Effector memory CD4-positive, alpha-beta T cell (primary cell): ENCODE data around the gene CCDC8.

ENCODE experiments used
- DNase-seq, 3 donors: peaks; one replicate each; pipeline ENCODE4 v3.0.0-alpha.2; 2020
- H3K27ac ChIP-seq: 2 replicates; pipeline ENCODE4 v1.7.0; 2013; ENCODE audit warnings: mild to moderate bottlenecking, low read length, moderate library complexity; ENCODE audit not compliant: insufficient read depth, poor library complexity, severe bottlenecking
- H3K27me3 ChIP-seq: replicated peaks from 2 replicates; pipeline ENCODE4 v1.7.0; 2013; ENCODE audit warnings: mild to moderate bottlenecking, low read length; ENCODE audit not compliant: insufficient read depth, control insufficient read depth, poor library complexity, severe bottlenecking
- H3K36me3 ChIP-seq: 2 replicates; pipeline ENCODE4 v1.7.0; 2013; ENCODE audit warnings: mild to moderate bottlenecking, low read length, moderate library complexity; ENCODE audit not compliant: control insufficient read depth, insufficient read depth
- H3K4me1 ChIP-seq: 2 replicates; pipeline ENCODE4 v1.7.0; 2013; ENCODE audit warnings: low read length, mild to moderate bottlenecking; ENCODE audit not compliant: control insufficient read depth, insufficient read depth, poor library complexity, severe bottlenecking
- H3K4me3 ChIP-seq: 2 replicates; pipeline ENCODE4 v1.7.0; 2013; ENCODE audit warnings: low read length, low read depth, mild to moderate bottlenecking; ENCODE audit not compliant: insufficient read depth, poor library complexity, severe bottlenecking
- H3K9me3 ChIP-seq: 2 replicates; pipeline ENCODE4 v1.7.0; 2013; ENCODE audit warnings: mild to moderate bottlenecking, low read length, moderate library complexity; ENCODE audit not compliant: control insufficient read depth

Gene CCDC8

GRCh38 chr19:46431824-46432223 is 18.5 kb upstream of the CCDC8 start:
- H3K4me3 ChIP-seq: no peak overlapping the region
- DNase-seq: no peak
- H3K9me3 ChIP-seq: no peaks in the 10 kb centered on the region
- no peak overlapping the region for H3K27ac ChIP-seq
- H3K27me3 ChIP-seq: peaks cover 15% of the 10 kb centered on the region
- H3K36me3 ChIP-seq: no peaks in the 10 kb centered on the region
- H3K4me1 ChIP-seq: peaks cover 6% of the 10 kb centered on the region

DNA sequence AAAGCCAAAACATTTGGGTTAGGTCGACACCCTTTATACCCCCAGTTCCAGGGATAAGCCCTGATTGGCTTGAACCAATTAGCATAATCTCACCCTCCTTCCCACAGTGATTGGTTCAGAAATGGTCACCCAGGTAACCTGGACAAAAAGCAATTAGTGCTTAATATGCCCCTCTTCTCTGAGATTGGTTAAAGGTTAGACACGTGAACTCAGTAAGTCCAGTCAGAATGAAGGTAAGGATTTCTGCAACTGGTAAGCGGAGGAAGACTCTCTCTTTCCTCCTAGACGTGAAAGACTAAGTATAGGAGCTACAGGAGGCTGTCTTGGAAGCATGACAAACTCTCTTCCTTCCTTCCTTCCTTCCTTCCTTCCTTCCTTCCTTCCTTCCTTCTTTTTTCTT is 16.6 kb upstream of the CCDC8 start:
- Histone ChIP-seq H3K4me3 (no peak overlapping the region), H3K27me3 (peaks cover 23% of the 10 kb centered on the region), H3K4me1 (peaks cover 6% of the 10 kb centered on the region), H3K9me3 (no peaks in the 10 kb centered on the region), H3K27ac (no peak overlapping the region), H3K36me3 (no peaks in the 10 kb centered on the region)
- DNase-seq: no peak

GRCh38 chr19:46428239-46429135 is 15.1 kb upstream of the CCDC8 start, which contains the start of gene PNMA8C:
TSS of gene PNMA8C (minus strand) at chr19:46428936. CDS start at chr19:46428359, 577 bp downstream.
- Histone ChIP-seq H3K36me3 (no peaks in the 10 kb centered on the region), H3K27me3 (peaks cover 23% of the 10 kb centered on the region), H3K9me3 (no peaks in the 10 kb centered on the region), H3K4me1 (peaks cover 6% of the 10 kb centered on the region), H3K4me3 (peak within 1 kb of the TSS; percentile 22), H3K27ac (no peak within 1 kb of the TSS)
- peak in 2 of 3 donors; percentile 5 to 9 for DNase-seq

GRCh38 chr19:46427518-46428045 is 14.2 kb upstream of the CCDC8 start:
- H3K9me3 ChIP-seq: no peaks in the 10 kb centered on the region
- no peak overlapping the region for H3K27ac ChIP-seq
- no peak overlapping the region for H3K4me3 ChIP-seq
- peaks cover 23% of the 10 kb centered on the region for H3K27me3 ChIP-seq
- no peak for DNase-seq
- H3K4me1 ChIP-seq: peaks cover 6% of the 10 kb centered on the region
- no peaks in the 10 kb centered on the region for H3K36me3 ChIP-seq

GRCh38 chr19:46426506-46427162 is 13.3 kb upstream of the CCDC8 start:
- H3K9me3 ChIP-seq: no peaks in the 10 kb centered on the region
- peaks cover 6% of the 10 kb centered on the region for H3K4me1 ChIP-seq
- no peak overlapping the region for H3K4me3 ChIP-seq
- DNase-seq: no peak
- H3K27me3 ChIP-seq: peaks cover 23% of the 10 kb centered on the region
- no peaks in the 10 kb centered on the region for H3K36me3 ChIP-seq
- no peak overlapping the region for H3K27ac ChIP-seq

DNA sequence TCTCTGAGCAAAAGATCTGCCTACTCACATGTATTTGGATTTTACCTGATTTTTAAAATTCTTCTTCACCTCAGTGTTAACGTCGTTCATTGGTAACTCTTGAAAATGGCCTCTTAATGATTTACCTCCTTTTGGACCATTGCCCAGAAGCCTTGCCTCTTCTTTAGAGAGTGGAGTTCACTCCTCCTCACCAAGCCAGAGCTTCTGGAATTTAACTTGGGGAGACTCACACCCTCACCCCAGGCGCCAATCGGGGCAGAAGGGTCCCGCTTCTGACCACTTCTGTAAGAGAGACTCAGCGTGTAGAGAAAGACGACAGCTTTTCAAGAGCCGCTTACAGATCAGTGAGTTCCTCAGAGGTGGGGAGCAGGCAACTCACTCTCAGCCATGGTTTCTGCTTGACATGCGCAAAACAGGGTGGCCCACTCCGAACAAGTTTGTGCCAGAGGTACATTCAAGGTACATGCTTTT is 12.7 kb upstream of the CCDC8 start:
- H3K4me3 ChIP-seq: no peak overlapping the region
- H3K27ac ChIP-seq: no peak overlapping the region
- DNase-seq: no peak
- no peaks in the 10 kb centered on the region for H3K9me3 ChIP-seq
- peaks cover 6% of the 10 kb centered on the region for H3K4me1 ChIP-seq
- H3K27me3 ChIP-seq: peaks cover 23% of the 10 kb centered on the region
- no peaks in the 10 kb centered on the region for H3K36me3 ChIP-seq

GRCh38 chr19:46423188-46423587 is 9.8 kb upstream of the CCDC8 start:
- Histone ChIP-seq H3K27ac (no peak overlapping the region), H3K4me3 (no peak overlapping the region), H3K27me3 (peaks cover 18% of the 10 kb centered on the region), H3K9me3 (no peaks in the 10 kb centered on the region), H3K4me1 (no peaks in the 10 kb centered on the region), H3K36me3 (no peaks in the 10 kb centered on the region)
- no peak for DNase-seq

- Histone ChIP-seq H3K27ac (no peak overlapping the region), H3K4me1 (no peaks in the 10 kb centered on the region), H3K27me3 (peaks cover 13% of the 10 kb centered on the region), H3K9me3 (no peaks in the 10 kb centered on the region), H3K4me3 (no peak overlapping the region), H3K36me3 (no peaks in the 10 kb centered on the region)
- no peak for DNase-seq
These were observed 9.0 kb upstream of the CCDC8 start for GRCh38 chr19:46422344-46422743.

- H3K36me3 ChIP-seq: no peaks in the 10 kb centered on the region
- H3K4me3 ChIP-seq: no peak overlapping the region
- H3K27ac ChIP-seq: no peak overlapping the region
- no peaks in the 10 kb centered on the region for H3K9me3 ChIP-seq
- H3K4me1 ChIP-seq: peaks cover 5% of the 10 kb centered on the region
- H3K27me3 ChIP-seq: peaks cover 6% of the 10 kb centered on the region
- DNase-seq: no peak
These were observed 6.7 kb upstream of the CCDC8 start for GRCh38 chr19:46420056-46420455.
